Measurements from ENCODE around the gene PERM1. TPM values are rescaled to one million over a fixed set of nuclear protein-coding genes. Genes with fewer than 3 reads are reported as not detected.

Gene PERM1
- total RNA-seq, 4 donors from 2014 or later, result 0.39 to 1.9 (median 1.4) TPM; not detected in 1

DNA sequence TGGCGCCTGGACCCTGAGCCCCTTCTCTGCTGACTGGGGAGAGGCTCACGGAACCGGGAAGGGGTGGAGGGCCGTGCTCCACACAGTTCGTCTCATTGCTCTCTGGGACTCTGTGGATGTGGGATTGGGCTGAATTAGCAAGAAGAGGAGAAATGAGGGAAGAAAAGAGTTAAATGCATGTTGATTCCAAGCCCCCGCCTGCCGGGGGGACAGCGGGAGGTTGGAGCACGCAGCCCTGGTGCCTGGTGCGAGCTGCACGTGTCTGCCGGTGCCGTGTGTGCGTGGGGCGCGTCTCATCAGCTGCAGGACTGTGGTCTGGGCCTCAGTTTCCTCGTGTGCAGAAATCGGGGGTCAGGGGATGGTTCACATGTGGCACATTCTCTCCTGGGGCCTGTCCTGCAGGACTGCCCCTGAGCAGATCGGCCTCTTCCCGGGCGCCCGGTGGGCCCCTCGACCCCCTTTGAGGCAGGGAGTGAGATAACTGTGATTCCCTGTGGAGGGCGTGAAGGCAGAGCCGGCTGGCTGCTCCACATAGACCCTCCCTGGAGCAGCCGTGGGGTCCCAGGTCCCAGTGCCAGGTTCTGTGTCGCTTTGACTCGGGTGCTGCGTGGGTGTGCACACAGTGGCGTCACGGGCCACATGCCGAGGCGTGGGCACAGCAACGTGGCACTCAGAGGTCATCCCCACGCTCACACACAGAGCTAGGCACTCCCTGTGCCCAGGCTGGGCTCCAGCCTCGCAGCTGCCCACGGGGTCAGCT, 46.7 kb downstream of the PERM1 start:
- 20 to 27% methylated on average over 2 to 12 of the region's 37 CpGs for WGBS, 2 donors (ENCODE audit: low coverage in 1 of 2)
- Histone ChIP-seq H3K27me3 (peaks cover 92% of the 10 kb centered on the region), H3K36me3 (no peaks in the 10 kb centered on the region), H3K27ac (no peak overlapping the region), H3K4me1 (peaks cover 0 to 30% (median 11%) of the 10 kb centered on the region in 3 donors), H3K4me3 (no peak overlapping the region), H3K9me3 (no peaks in the 10 kb centered on the region)
- no peak for ATAC-seq
- TF ChIP-seq EP300 (IDR thresholded peaks at IDR 0.05) (no peak), POLR2A (IDR thresholded peaks at IDR 0.05) (no peak), POLR2AphosphoS5 (IDR thresholded peaks at IDR 0.05) (no peak)
- TF ChIP-seq, protein P1, sequence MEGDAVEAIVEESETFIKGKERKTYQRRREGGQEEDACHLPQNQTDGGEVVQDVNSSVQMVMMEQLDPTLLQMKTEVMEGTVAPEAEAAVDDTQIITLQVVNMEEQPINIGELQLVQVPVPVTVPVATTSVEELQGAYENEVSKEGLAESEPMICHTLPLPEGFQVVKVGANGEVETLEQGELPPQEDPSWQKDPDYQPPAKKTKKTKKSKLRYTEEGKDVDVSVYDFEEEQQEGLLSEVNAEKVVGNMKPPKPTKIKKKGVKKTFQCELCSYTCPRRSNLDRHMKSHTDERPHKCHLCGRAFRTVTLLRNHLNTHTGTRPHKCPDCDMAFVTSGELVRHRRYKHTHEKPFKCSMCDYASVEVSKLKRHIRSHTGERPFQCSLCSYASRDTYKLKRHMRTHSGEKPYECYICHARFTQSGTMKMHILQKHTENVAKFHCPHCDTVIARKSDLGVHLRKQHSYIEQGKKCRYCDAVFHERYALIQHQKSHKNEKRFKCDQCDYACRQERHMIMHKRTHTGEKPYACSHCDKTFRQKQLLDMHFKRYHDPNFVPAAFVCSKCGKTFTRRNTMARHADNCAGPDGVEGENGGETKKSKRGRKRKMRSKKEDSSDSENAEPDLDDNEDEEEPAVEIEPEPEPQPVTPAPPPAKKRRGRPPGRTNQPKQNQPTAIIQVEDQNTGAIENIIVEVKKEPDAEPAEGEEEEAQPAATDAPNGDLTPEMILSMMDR (IDR thresholded peaks at IDR 0.05), result no peak

DNA sequence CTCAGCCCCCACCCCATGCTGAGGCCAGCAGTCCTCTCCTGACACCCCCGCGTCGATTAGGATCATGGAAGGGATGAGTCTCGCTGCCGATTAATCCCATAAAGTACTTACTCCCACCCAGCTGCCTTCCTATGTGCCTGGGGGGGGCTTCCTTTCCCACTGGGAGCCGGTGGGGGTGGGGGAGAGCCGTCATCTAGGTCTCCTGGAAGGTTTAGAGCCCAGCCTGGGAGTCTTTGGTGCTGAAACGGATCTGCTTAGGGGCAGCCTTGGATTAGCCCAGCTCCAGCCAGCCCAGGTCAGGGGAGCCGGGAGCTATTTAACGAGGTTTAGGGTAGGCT, 48.3 kb downstream of the PERM1 start:
- no peak for ATAC-seq
- Histone ChIP-seq H3K36me3 (no peaks in the 10 kb centered on the region), H3K9me3 (no peaks in the 10 kb centered on the region), H3K27me3 (peaks cover 92% of the 10 kb centered on the region), H3K4me1 (peaks cover 0 to 15% (median 6%) of the 10 kb centered on the region in 3 donors), H3K27ac (no peak overlapping the region), H3K4me3 (no peak overlapping the region)
- no CpG with 5 or more reads among the region's 10 CpGs for WGBS, 2 donors (ENCODE audit: low coverage in 1 of 2)
- TF ChIP-seq EP300 (IDR thresholded peaks at IDR 0.05) (no peak), POLR2AphosphoS5 (IDR thresholded peaks at IDR 0.05) (no peak), POLR2A (IDR thresholded peaks at IDR 0.05) (no peak)
- TF ChIP-seq, protein P1 (IDR thresholded peaks at IDR 0.05), result no peak

DNA sequence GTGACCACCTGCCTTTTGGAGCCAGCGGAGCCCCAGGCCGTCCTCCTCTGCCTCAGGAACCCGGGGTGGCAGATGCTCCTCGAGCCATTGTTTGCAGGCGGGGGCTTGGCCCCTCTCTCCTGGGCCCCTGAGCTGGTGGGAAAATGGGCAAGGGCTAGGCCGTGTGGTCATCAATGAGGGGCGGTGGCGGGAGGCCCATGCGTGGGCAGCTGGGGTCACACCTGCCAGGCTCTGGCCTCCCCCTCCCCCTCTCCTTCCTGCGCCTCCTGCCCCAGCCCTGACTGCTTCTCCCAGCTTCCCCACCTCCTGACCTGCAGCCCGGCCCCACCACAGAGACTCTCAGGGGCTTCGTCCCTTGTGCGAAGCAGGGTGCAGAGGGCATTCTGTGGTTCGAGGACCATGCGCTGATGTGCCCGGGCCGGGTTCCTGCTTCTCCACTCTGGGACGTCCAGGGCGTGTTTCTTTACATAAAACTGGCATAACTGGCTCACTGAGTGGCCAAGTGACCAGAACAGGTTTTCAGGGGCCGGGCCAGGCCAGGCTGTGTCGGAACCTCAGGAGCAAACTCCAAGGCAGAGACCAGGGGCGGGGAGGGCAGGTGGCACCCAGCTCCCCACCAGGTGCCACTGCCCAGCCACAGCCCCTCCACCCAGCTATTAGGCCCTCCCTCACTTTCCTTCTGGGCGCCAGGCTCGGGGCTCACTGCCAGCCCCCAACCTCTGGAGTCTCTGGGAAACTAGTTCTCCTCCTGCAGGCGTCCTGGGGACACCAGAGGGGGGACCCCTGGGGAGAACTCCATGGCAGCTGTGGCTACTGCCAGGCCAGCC, 48.9 kb downstream of the PERM1 start:
- H3K4me1 ChIP-seq, result peaks cover 0 to 15% (median 6%) of the 10 kb centered on the region in 3 donors
- H3K9me3 ChIP-seq, result no peaks in the 10 kb centered on the region
- WGBS, 2 donors (ENCODE audit: low coverage in 1 of 2), result no CpG with 5 or more reads among the region's 25 CpGs
- no peaks in the 10 kb centered on the region for H3K36me3 ChIP-seq
- no peak overlapping the region for H3K27ac ChIP-seq
- peaks cover 90% of the 10 kb centered on the region for H3K27me3 ChIP-seq
- no peak for TF ChIP-seq EP300 (IDR thresholded peaks at IDR 0.05)
- TF ChIP-seq, protein P1 (IDR thresholded peaks at IDR 0.05), result no peak
- TF ChIP-seq POLR2AphosphoS5 (IDR thresholded peaks at IDR 0.05), result no peak
- TF ChIP-seq POLR2A (IDR thresholded peaks at IDR 0.05), result no peak
- no peak overlapping the region for H3K4me3 ChIP-seq
- no peak for ATAC-seq

DNA sequence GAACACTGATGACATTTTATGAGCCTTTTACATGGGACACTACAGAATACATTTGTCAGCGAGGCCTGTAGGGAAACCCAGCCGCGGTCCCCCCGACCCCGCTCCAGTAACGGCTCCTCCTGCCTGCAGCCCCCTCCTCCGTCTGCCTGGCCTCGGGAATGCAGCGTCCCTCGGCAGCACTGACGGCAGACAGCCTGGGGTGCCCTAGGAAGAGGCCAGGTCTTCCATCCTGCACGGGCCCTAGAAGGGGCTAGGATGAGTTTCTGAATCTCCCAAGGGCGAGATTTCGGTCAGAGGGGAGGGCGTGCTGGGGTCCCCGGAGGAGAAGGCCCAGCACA, 49.8 kb downstream of the PERM1 start:
- ATAC-seq, result no peak
- no peak overlapping the region for H3K4me3 ChIP-seq
- H3K27me3 ChIP-seq, result peaks cover 89% of the 10 kb centered on the region
- TF ChIP-seq POLR2A (IDR thresholded peaks at IDR 0.05), result no peak
- TF ChIP-seq POLR2AphosphoS5 (IDR thresholded peaks at IDR 0.05), result no peak
- TF ChIP-seq EP300 (IDR thresholded peaks at IDR 0.05), result no peak
- no peaks in the 10 kb centered on the region for H3K36me3 ChIP-seq
- peaks cover 0 to 16% (median 6%) of the 10 kb centered on the region in 3 donors for H3K4me1 ChIP-seq
- no peak overlapping the region for H3K27ac ChIP-seq
- no peaks in the 10 kb centered on the region for H3K9me3 ChIP-seq
- no CpG with 5 or more reads among the region's 16 CpGs for WGBS, 2 donors (ENCODE audit: low coverage in 1 of 2)

DNA sequence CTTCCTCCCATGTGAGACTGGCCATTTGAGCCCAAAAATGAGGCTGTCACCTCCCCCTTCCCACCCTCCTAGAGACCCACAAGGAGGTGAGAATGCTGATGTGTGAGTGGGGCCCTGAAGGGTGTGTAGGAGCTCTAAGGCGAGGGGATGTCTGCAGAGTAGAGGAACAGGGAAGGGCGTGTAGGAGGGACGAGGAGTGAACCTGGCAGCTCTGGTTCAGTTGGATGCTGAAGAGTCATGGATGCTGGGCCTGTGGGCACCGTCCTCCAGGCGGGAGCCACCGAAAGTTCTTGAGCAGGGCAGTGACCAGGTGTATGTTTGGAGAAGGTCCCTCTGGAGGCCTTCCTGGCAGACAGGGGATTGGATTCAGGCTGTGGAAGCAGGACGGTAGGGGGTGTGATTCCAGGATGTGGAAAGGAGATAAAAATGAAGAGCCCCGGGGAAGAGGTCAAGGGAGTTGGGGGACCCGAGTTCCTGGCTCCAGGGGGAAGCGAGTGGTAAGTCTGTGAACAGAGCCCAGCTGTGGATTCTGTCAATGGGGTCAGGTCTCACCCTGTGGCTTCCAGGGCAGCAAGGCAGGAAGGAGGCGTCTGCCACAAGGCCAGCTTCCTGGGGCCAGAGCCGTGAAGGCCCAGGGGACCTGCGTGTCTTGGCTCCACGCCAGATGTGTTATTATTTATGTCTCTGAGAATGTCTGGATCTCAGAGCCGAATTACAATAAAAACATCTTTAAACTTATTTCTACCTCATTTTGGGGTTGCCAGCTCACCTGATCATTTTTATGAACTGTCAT, 50.3 kb downstream of the PERM1 start:
- H3K27me3 ChIP-seq, result peaks cover 89% of the 10 kb centered on the region
- H3K4me1 ChIP-seq, result peaks cover 0 to 22% (median 6%) of the 10 kb centered on the region in 3 donors
- no peak overlapping the region for H3K27ac ChIP-seq
- no peaks in the 10 kb centered on the region for H3K36me3 ChIP-seq
- 58 to 67% methylated on average over 8 to 13 of the region's 15 CpGs for WGBS, 2 donors (ENCODE audit: low coverage in 1 of 2)
- H3K4me3 ChIP-seq, result no peak overlapping the region
- no peaks in the 10 kb centered on the region for H3K9me3 ChIP-seq
- ATAC-seq, result no peak
- TF ChIP-seq POLR2A (IDR thresholded peaks at IDR 0.05) (no peak), EP300 (IDR thresholded peaks at IDR 0.05) (no peak), POLR2AphosphoS5 (IDR thresholded peaks at IDR 0.05) (no peak)
- TF ChIP-seq, protein P1 (IDR thresholded peaks at IDR 0.05), result no peak

Measured in gastroesophageal sphincter (tissue), 4 donors.